ENCODE measurements around the gene TUBB4B. TPM values are rescaled to one million over a fixed set of nuclear protein-coding genes. Genes with fewer than 3 reads are reported as not detected.
A peak's percentile ranks its signal among the peaks of the same experiment; 100 is the strongest.

The TUBB4B gene
- total RNA-seq, 1 donor from 2014 or later: 134 TPM

- H3K4me3 Mint-ChIP-seq (ENCODE audit: unreplicated experiment): peak overlapping the region; percentile 97
- peaks cover 21% of the 10 kb centered on the region for H3K4me1 Mint-ChIP-seq (ENCODE audit: unreplicated experiment)
- peaks cover 9% of the 10 kb centered on the region for H3K27me3 Mint-ChIP-seq (ENCODE audit: unreplicated experiment)
- H3K27ac Mint-ChIP-seq (ENCODE audit: unreplicated experiment): peak overlapping the region; percentile 48
- peaks cover 15% of the 10 kb centered on the region for H3K36me3 Mint-ChIP-seq (ENCODE audit: low read depth, unreplicated experiment)
- H3K9me3 Mint-ChIP-seq (ENCODE audit: unreplicated experiment): no peaks in the 10 kb centered on the region
- DNase-seq (ENCODE audit: low spot score): no peak
- no peak for TF ChIP-seq CTCF (IDR thresholded peaks at IDR 0.05; ENCODE audit: unreplicated experiment)
These were observed 36.4 kb upstream of the TUBB4B start for GRCh38 chr9:137204731-137205125.

GRCh38 chr9:137205126-137206069 is 35.7 kb upstream of the TUBB4B start, which contains the start of the genes NDOR1 and TMEM203:
TSS of gene NDOR1 (plus strand) at chr9:137205700. CDS start at chr9:137205778, 78 bp downstream.
TSS of gene TMEM203 (minus strand) at chr9:137205648. CDS start at chr9:137205414, 234 bp downstream.
- peaks cover 9% of the 10 kb centered on the region for H3K27me3 Mint-ChIP-seq (ENCODE audit: unreplicated experiment)
- H3K36me3 Mint-ChIP-seq (ENCODE audit: low read depth, unreplicated experiment): peaks cover 15% of the 10 kb centered on the region
- peak within 1 kb of the TSS; percentile 55 for H3K27ac Mint-ChIP-seq (ENCODE audit: unreplicated experiment)
- peak within 1 kb of the TSS; percentile 97 for H3K4me3 Mint-ChIP-seq (ENCODE audit: unreplicated experiment)
- H3K9me3 Mint-ChIP-seq (ENCODE audit: unreplicated experiment): no peaks in the 10 kb centered on the region
- DNase-seq (ENCODE audit: low spot score): peak; percentile 90
- TF ChIP-seq CTCF (IDR thresholded peaks at IDR 0.05; ENCODE audit: unreplicated experiment): no peak
- peaks cover 21% of the 10 kb centered on the region for H3K4me1 Mint-ChIP-seq (ENCODE audit: unreplicated experiment)

GRCh38 chr9:137206602-137207001 is 34.5 kb upstream of the TUBB4B start:
- Mint-ChIP-seq H3K4me1 (ENCODE audit: unreplicated experiment) (peaks cover 27% of the 10 kb centered on the region), H3K36me3 (ENCODE audit: low read depth, unreplicated experiment) (peaks cover 22% of the 10 kb centered on the region), H3K9me3 (ENCODE audit: unreplicated experiment) (no peaks in the 10 kb centered on the region), H3K27ac (ENCODE audit: unreplicated experiment) (peak overlapping the region; percentile 55), H3K4me3 (ENCODE audit: unreplicated experiment) (peak overlapping the region; percentile 97), H3K27me3 (ENCODE audit: unreplicated experiment) (peaks cover 14% of the 10 kb centered on the region)
- DNase-seq (ENCODE audit: low spot score): no peak
- TF ChIP-seq CTCF (IDR thresholded peaks at IDR 0.05; ENCODE audit: unreplicated experiment): no peak

GRCh38 chr9:137211532-137211931 is 29.6 kb upstream of the TUBB4B start:
- Mint-ChIP-seq H3K9me3 (ENCODE audit: unreplicated experiment) (no peaks in the 10 kb centered on the region), H3K4me1 (ENCODE audit: unreplicated experiment) (peaks cover 17% of the 10 kb centered on the region), H3K36me3 (ENCODE audit: low read depth, unreplicated experiment) (peaks cover 25% of the 10 kb centered on the region), H3K27ac (ENCODE audit: unreplicated experiment) (peak overlapping the region; percentile 68), H3K27me3 (ENCODE audit: unreplicated experiment) (peaks cover 12% of the 10 kb centered on the region), H3K4me3 (ENCODE audit: unreplicated experiment) (peak overlapping the region; percentile 83)
- no peak for DNase-seq (ENCODE audit: low spot score)
- no peak for TF ChIP-seq CTCF (IDR thresholded peaks at IDR 0.05; ENCODE audit: unreplicated experiment)

- H3K4me3 Mint-ChIP-seq (ENCODE audit: unreplicated experiment): no peak overlapping the region
- peaks cover 7% of the 10 kb centered on the region for H3K4me1 Mint-ChIP-seq (ENCODE audit: unreplicated experiment)
- no peak overlapping the region for H3K27ac Mint-ChIP-seq (ENCODE audit: unreplicated experiment)
- peaks cover 15% of the 10 kb centered on the region for H3K36me3 Mint-ChIP-seq (ENCODE audit: low read depth, unreplicated experiment)
- H3K9me3 Mint-ChIP-seq (ENCODE audit: unreplicated experiment): no peaks in the 10 kb centered on the region
- TF ChIP-seq CTCF (IDR thresholded peaks at IDR 0.05; ENCODE audit: unreplicated experiment): no peak
- no peak for DNase-seq (ENCODE audit: low spot score)
- H3K27me3 Mint-ChIP-seq (ENCODE audit: unreplicated experiment): peaks cover 13% of the 10 kb centered on the region
These were observed 28.6 kb upstream of the TUBB4B start for GRCh38 chr9:137212520-137212919.

All from endothelial cell (in vitro differentiated cells).